Measurements from ENCODE around the gene TXLNG. TPM values are rescaled to one million over a fixed set of nuclear protein-coding genes. Genes with fewer than 3 reads are reported as not detected.

The TXLNG gene
- total and polyA plus RNA-seq, 2 donors (not counting 1 experiment from before 2014, with no cell fraction given), result 9.0 to 18.0 TPM

DNA sequence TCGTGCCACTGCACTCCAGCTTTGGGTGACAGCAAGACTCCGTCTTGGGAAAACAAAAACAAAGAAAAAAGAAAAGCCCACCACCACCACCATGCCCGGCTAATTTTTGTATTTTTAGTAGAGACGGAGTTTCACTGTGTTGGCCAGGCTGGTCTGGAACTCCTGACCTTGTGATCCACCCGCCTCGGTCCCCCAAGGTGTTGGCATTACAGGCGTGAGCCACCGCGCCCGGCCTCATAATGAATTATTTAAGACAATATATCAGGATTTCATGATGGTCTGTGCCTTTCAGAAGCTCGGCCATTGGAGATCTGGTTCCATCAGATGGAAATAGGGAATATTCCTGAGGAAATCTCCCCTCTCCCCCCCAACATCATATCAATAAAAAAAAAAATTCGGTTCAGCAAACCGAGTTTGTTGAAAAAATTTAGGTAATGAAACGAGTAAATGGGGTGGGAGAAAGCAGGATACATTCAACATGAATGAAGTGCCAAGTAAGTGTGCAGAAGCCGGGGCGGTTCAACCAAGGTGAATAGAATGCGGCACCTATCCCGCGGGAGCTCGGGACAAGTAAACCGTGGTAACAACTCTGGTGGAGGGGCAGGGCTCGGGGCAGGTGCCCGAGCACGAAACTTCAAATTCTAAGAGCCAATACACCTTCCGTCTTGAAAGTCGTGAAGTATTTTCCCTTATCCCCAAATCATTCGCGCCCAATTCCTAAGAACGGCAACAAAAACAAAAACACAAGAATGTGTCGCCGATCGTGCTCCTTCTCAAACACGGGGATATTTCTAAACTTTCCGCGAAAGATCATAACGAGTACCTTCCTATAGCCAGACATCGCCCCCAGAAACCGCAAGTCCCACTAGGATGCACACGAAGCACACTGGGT lies 773 bp upstream of the TXLNG start:
- Histone ChIP-seq H3K4me3 (replicated peaks in 1 of 4; ENCODE audit: control extremely low read depth in 1 of 4, insufficient read depth in 1 of 4, low read depth in 3 of 4, low read length in 4 of 4) (peak overlapping the region; percentile 69 to 87 (median 73)), H3K27ac (ENCODE audit: insufficient read depth, low read length) (no peak overlapping the region), H3K4me1 (ENCODE audit: control insufficient read depth, extremely low read depth, insufficient read depth, low read length) (no peaks in the 10 kb centered on the region), H4K20me1 (ENCODE audit: control insufficient read depth, extremely low read depth, insufficient read depth, low read length) (no peaks in the 10 kb centered on the region), H2AFZ (ENCODE audit: low read length) (peak overlapping the region; percentile 97), H3K27me3 (ENCODE audit: control insufficient read depth, insufficient read depth, low read length) (no peaks in the 10 kb centered on the region), H3K9ac (ENCODE audit: insufficient read depth, low read length) (no peak overlapping the region), H3K79me2 (ENCODE audit: control insufficient read depth, insufficient read depth, low read length) (peaks cover 11% of the 10 kb centered on the region), H3K4me2 (ENCODE audit: extremely low read depth, insufficient read depth, low read length) (peak overlapping the region; percentile 83), H3K9me3 (ENCODE audit: control insufficient read depth, insufficient read depth, low read depth, low read length) (no peaks in the 10 kb centered on the region), H3K36me3 (ENCODE audit: control insufficient read depth, insufficient read depth, low read length) (no peaks in the 10 kb centered on the region)
- DNase-seq (ENCODE audit: low read depth in 2 of 2), result no peak
- no peak for TF ChIP-seq CTCF (conservative IDR thresholded peaks at IDR 0.05 in 1 of 2, IDR thresholded peaks at IDR 0.05 in 1 of 2; ENCODE audit: low read depth in 1 of 2, low read length in 2 of 2)
- no peak for TF ChIP-seq EZH2 (IDR thresholded peaks at IDR 0.05; ENCODE audit: low read length, missing control alignments)

GRCh38 chrX:16786791-16787735 lies 797 bp downstream of the TXLNG start:
- Histone ChIP-seq H3K9me3 (ENCODE audit: control insufficient read depth, insufficient read depth, low read depth, low read length) (no peaks in the 10 kb centered on the region), H3K27me3 (ENCODE audit: control insufficient read depth, insufficient read depth, low read length) (no peaks in the 10 kb centered on the region), H2AFZ (ENCODE audit: low read length) (no peak overlapping the region), H3K36me3 (ENCODE audit: control insufficient read depth, insufficient read depth, low read length) (peaks cover 2% of the 10 kb centered on the region), H3K4me3 (replicated peaks in 1 of 4; ENCODE audit: control extremely low read depth in 1 of 4, insufficient read depth in 1 of 4, low read depth in 3 of 4, low read length in 4 of 4) (peak overlapping the region; percentile 53 to 63 (median 60)), H3K27ac (ENCODE audit: insufficient read depth, low read length) (peak overlapping the region; percentile 77), H3K9ac (ENCODE audit: insufficient read depth, low read length) (peak overlapping the region; percentile 80), H3K4me1 (ENCODE audit: control insufficient read depth, extremely low read depth, insufficient read depth, low read length) (no peaks in the 10 kb centered on the region), H3K4me2 (ENCODE audit: extremely low read depth, insufficient read depth, low read length) (peak overlapping the region; percentile 49), H4K20me1 (ENCODE audit: control insufficient read depth, extremely low read depth, insufficient read depth, low read length) (no peaks in the 10 kb centered on the region), H3K79me2 (ENCODE audit: control insufficient read depth, insufficient read depth, low read length) (peaks cover 15% of the 10 kb centered on the region)
- DNase-seq (ENCODE audit: low read depth in 2 of 2), result peak in 1 of 2 donors; percentile 53
- TF ChIP-seq CTCF (conservative IDR thresholded peaks at IDR 0.05 in 1 of 2, IDR thresholded peaks at IDR 0.05 in 1 of 2; ENCODE audit: low read depth in 1 of 2, low read length in 2 of 2), result no peak
- TF ChIP-seq EZH2 (IDR thresholded peaks at IDR 0.05; ENCODE audit: low read length, missing control alignments), result no peak

GRCh38 chrX:16788477-16788876 lies 2.2 kb downstream of the TXLNG start:
- H3K79me2 ChIP-seq (ENCODE audit: control insufficient read depth, insufficient read depth, low read length), result peaks cover 16% of the 10 kb centered on the region
- H3K27me3 ChIP-seq (ENCODE audit: control insufficient read depth, insufficient read depth, low read length), result no peaks in the 10 kb centered on the region
- H3K9me3 ChIP-seq (ENCODE audit: control insufficient read depth, insufficient read depth, low read depth, low read length), result no peaks in the 10 kb centered on the region
- no peak overlapping the region for H2AFZ ChIP-seq (ENCODE audit: low read length)
- peaks cover 2% of the 10 kb centered on the region for H3K36me3 ChIP-seq (ENCODE audit: control insufficient read depth, insufficient read depth, low read length)
- no peak overlapping the region for H3K9ac ChIP-seq (ENCODE audit: insufficient read depth, low read length)
- H3K4me2 ChIP-seq (ENCODE audit: extremely low read depth, insufficient read depth, low read length), result no peak overlapping the region
- TF ChIP-seq CTCF (conservative IDR thresholded peaks at IDR 0.05 in 1 of 2, IDR thresholded peaks at IDR 0.05 in 1 of 2; ENCODE audit: low read depth in 1 of 2, low read length in 2 of 2) (no peak), EZH2 (IDR thresholded peaks at IDR 0.05; ENCODE audit: low read length, missing control alignments) (no peak)
- H3K4me3 ChIP-seq (replicated peaks in 1 of 4; ENCODE audit: control extremely low read depth in 1 of 4, insufficient read depth in 1 of 4, low read depth in 3 of 4, low read length in 4 of 4), result no peak overlapping the region
- peak in 1 of 2 donors; percentile 36 for DNase-seq (ENCODE audit: low read depth in 2 of 2)
- H4K20me1 ChIP-seq (ENCODE audit: control insufficient read depth, extremely low read depth, insufficient read depth, low read length), result no peaks in the 10 kb centered on the region
- H3K4me1 ChIP-seq (ENCODE audit: control insufficient read depth, extremely low read depth, insufficient read depth, low read length), result no peaks in the 10 kb centered on the region
- no peak overlapping the region for H3K27ac ChIP-seq (ENCODE audit: insufficient read depth, low read length)

Measured in fibroblast of lung (primary cell).